Urothelium cell line (cell line): ENCODE results near the gene AIFM2.
"Not testable (repeated sequence)": the region's sequence is repeated elsewhere in the genome, so short reads cannot be mapped to it uniquely, and the experiment has no call there.

Experiments
- DNase-seq: peaks from one replicate; pipeline ENCODE4 v3.0.0; 2011; ENCODE audit warnings: low spot score, mixed read lengths
- FAIRE-seq: peaks from 2 replicates; lab custom pipeline; 2011; peaks lifted over from hg19 to GRCh38; lab: Jason Lieb, UNC

AIFM2 gene

DNA sequence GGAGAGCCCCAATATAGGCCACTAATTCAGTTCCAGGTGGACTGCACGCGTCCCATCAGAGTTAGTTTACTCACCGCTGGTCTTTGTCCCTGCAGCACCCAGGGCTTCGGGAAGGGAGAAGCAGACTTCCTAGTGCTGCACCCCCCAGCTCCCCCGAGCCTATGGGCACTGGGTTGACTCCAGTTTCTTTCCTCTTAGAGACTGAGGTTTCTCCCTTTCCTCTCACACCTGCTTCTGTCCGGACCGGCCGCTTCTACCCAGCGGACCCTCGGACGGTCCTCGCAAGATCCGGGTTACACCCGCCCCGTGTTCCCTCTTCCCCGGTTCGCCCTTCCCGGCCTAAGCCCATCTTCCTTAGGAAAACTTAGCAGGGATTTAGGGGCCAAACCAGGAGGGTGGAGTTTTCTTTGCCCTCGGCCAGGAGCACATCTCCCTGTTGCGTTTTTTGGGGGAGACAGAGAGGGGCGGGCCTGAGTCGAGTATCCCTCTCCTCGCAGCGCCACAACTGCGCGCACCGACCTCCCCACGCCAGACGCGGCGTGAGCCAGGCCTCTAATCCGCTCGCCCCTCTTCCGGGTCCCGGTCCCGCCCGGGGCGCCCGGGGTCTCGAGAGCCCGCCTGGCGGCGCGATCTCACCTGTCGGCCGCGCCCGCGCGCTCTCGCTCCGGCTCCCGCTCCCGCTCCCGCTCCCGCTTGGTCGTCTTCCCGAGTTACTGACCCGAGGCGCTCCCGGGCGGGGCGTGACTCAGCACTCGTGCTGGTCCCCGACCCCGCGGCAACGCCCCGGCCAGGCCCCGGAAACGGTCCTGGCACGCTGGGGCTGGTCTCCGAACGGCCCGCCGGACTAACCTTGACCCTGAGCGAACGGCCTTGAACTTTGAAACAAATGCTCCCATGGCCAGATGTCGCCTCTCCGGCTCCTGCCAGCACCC lies at the start of gene AIFM2:
TSS of gene AIFM2 (minus strand) at position 728 of the 932 bp plus-strand sequence. CDS start 8,741 bp downstream, outside the sequence.
- peak; percentile 93 for DNase-seq
- FAIRE-seq = no peak

DNA sequence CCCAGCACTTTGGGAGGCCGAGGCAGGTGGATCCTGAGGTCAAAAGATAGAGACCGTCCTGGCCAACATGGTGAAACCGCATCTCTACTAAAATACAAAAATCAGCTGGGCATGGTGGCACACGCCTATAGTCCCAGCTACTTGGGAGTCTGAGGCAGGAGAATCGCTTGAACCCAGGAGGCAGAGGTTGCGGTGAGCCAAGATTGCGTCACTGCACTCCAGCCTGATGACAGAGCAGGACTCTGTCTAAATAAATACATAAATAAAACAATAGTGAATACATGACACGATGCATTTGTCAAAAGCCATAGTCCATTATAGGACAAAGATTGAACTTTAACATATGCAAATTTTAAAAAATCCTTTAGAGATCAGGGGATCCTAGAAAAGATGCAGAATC lies 46.6 kb upstream of the AIFM2 start:
- not testable (repeated sequence) for FAIRE-seq

GRCh38 chr10:70178139-70178725 lies 45.6 kb upstream of the AIFM2 start:
- FAIRE-seq = no peak
- DNase-seq = no peak

More for the DNA sequence above, 46.6 kb upstream of the AIFM2 start:
- DNase-seq = not testable (repeated sequence)

DNA sequence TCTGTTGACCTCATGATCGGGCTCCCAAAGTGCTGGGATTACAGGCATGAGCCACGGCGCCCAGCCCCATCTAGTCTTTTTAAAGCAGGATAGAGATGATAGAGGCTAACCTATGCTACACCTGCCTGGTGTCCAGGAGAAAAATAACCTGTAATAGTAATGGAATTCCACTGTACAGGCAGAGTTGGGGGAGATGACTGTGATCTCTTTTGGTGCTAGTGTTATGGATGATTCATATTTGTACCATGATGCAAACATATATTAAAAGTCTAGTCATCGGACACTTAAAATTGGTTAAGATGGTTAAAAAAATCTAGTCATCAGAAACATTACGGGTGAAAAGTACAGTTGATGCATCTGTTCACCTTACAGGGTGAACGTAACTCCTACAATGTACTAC lies 43.8 kb upstream of the AIFM2 start:
- DNase-seq (no peak), FAIRE-seq (no peak)

GRCh38 chr10:70175516-70175915 lies 42.9 kb upstream of the AIFM2 start:
- DNase-seq (no peak), FAIRE-seq (no peak)

- DNase-seq = no peak
- peak; percentile 37 for FAIRE-seq
Observed at GRCh38 chr10:70174058-70174741, 41.6 kb upstream of the AIFM2 start.

GRCh38 chr10:70169649-70170364 lies 37.2 kb upstream of the AIFM2 start:
- FAIRE-seq (no peak), DNase-seq (no peak)

GRCh38 chr10:70169011-70169410 lies 36.4 kb upstream of the AIFM2 start:
- FAIRE-seq (no peak), DNase-seq (no peak)

DNA sequence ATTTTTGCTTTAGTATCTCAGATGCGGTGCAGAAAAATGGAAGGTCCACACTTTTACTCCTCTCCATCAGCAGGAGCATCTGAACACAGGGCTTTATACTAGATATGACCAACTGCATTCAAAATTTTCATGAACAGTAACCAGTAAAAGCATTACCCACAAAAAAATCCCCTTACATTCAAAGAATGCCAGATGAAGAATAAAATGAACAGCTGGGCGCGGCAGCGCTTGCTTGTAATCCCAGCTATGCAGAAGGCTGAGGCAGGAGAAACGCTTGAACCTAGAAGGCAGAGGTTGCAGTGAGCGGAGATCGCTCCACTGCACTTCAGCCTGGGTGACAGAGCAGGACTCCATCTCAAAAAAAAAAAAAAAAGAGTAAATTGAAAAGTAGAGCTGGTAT lies 34.6 kb upstream of the AIFM2 start:
- FAIRE-seq = no peak
- no peak for DNase-seq

DNA sequence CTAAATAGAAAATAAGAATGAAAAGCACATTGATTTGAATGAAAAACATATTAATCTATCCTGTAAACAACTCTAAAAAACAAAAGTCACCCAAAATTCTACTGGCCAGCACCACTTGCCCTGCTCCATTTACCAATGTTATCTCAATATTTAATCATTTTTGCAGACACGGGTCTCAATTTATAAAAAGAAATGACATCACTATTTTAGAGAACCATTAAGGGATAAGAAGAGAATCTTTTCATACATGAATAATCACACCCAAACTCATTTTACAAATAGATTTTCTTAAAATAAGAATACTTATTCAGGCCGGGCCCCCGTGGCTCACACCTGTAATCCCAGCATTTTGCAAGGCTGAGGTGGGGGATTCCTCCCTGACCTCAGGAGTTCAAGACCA lies 33.8 kb upstream of the AIFM2 start:
- FAIRE-seq = no peak

DNA sequence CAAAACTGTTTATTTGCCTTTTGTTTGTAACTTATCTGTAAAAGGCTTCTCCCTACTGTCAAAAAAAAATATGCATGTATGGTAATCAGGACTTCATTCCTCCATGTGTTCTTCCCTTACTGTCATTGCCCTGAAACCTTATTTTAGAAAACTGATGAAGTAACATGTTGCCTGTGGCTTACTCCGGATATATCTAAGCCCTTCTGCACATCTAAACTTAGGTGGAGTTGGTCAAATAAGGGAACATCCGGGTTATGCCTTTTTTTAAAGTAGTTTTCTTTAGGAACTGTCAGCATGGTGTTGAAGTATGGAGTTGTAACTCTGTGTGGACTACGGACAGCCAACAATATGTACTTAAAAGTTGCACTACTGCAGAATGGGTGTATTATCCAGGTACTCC lies 31.5 kb upstream of the AIFM2 start:
- FAIRE-seq (no peak), DNase-seq (no peak)

More for the DNA sequence above, 33.8 kb upstream of the AIFM2 start:
- no peak for DNase-seq

DNA sequence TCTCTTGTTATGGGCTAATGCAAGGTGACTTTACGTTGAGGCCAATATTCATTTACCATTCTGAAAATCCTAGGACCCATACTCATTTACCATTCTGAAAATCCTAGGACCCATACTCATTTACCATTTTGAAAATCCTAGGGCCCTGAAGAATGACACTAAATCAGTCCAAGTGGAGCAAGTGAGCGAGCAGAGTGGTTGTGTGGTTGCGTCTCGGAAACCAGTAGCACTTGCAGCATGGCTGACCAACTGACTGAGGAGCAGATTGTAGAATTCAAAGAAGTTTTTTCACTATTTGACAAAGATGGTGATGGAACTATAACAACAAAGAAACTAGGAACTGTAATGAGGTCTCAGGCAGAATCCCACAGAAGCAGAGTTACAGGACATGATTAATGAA lies 30.8 kb upstream of the AIFM2 start:
- FAIRE-seq (no peak), DNase-seq (no peak)

- FAIRE-seq = no peak
- DNase-seq = no peak
Observed at GRCh38 chr10:70162892-70163201, 30.2 kb upstream of the AIFM2 start.

DNA sequence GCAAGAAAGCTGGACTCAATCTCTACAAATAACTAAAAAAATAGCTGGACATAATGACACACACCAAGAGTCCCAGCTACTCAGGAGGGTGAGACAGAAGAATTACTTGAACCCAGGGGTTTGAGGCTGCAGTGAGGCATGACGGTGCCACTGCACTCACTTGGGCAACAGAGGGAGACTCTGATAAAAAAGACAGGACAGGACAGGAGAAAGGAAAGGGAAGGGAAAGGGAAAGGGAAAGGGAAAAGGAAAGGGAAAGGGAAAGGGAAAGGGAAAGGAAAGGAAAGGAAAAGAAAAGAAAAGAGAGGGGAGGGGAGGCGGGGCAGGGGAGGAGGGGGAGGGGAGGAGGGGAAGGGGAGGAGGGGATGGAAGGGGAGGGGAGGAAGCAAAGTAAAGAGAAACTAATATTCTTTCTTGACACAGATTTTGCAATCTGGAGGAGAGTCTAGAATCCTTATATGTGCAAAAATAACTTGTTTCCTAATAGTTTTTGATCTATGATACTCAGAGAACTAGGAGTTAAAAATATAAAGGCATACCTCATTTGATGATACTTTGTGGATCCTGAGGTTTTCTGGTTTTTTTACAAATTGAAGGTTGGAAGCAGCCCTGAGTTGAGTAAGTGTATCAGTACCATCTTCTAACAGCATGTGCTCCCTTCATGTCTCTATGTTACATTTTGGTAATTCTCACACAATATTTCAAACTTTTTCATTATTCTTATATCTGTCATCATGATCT lies 29.7 kb upstream of the AIFM2 start:
- no peak for DNase-seq
- FAIRE-seq = no peak

- no peak for FAIRE-seq
Observed at GRCh38 chr10:70160798-70161197, 28.2 kb upstream of the AIFM2 start.

DNA sequence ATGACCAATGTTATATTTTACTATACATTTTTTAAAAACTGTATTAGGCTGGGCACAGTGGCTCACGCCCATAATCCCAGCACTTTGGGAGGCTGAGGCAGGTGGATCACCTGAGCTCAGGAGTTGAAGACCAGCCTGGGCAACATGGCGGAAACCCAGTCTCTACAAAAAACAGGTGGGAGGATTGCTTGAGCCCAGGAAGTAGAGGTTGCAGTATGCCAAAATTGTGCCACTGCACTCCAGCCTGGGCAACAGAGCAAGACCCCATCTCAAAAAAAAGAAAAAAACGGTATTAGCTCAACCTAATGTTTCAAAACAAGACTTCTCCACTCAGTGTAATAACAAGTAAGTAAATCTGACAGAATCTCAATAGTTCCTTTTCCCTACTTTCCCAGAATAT lies 26.7 kb upstream of the AIFM2 start:
- not testable (repeated sequence) for FAIRE-seq, DNase-seq

More at GRCh38 chr10:70160798-70161197, 28.2 kb upstream of the AIFM2 start:
- DNase-seq = no peak

GRCh38 chr10:70158113-70158512 lies 25.5 kb upstream of the AIFM2 start:
- DNase-seq (no peak), FAIRE-seq (no peak)

DNA sequence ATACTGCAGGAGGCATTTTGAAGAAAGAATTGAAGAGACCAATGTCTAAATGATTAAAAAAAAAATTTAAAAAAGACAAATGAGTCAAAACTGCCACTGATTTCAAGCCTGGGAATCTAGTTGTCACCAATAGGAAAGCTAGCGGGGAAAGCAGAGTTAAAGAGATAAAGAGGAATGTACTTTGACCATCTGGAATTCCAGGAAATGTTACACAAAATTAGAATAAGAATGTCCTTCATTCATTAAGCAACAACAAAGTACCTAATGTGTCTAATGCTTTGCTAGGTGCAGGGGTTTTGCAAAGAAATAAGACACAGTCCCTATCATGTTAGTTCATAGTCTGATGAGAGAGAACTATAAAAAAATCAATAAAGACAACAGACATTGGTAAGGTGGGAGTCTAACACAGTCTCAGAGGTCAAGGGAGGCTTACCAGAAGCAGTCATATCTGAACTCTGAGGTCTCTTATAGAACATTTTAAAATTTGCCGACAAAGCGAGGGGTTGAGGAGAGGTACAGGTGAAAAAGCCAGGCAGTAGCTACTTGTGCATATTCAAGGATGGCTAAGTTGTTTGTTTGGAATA lies 22.7 kb upstream of the AIFM2 start:
- no peak for DNase-seq

DNA sequence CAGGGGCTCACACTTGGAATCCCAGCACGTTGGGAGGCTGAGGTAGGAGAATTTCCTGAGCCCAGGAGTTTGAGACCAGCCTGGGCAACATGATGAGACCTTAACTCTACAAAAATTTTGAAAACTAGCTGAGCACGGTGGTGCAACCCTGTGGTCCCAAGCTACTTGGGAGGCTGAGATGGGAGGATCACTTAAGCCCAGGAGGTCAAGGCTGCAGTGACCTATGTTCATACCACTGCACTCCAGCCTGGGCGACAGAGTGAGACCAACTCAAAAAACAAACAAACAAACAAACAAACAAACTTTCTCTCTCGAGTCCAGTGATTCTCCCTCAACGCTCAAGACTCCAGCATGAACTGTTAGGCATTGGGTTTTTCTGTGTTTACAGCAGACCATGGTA lies 15.9 kb upstream of the AIFM2 start:
- DNase-seq = no peak
- FAIRE-seq = no peak

More for the DNA sequence above, 22.7 kb upstream of the AIFM2 start:
- no peak for FAIRE-seq

DNA sequence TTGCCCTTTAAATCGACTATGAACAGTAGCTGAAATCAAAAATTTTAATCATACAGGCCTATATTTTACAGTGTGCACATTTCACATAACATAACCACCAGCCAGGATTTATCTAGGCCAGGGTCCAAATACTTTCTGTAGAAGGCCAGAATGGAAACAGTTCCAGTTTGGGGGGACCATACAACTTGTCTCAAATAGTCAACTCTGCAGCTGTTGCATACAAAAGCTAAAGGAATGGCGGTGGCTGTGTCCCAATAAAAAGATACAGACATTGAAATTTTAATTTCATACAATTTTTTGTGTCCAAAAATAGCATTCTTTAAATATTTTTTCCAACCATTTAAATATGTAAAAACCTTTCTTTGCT lies 14.6 kb upstream of the AIFM2 start:
- FAIRE-seq (no peak), DNase-seq (no peak)
